IPS-11a (cell line): ENCODE measurements around the gene SPON1.
A peak's percentile ranks its signal among the peaks of the same experiment; 100 is the strongest.

Experiments used
- H3K4me3 ChIP-seq: one replicate; pipeline ENCODE4 v1.5.1; 2013; ENCODE audit warnings: low read depth, low read length, control low read depth

Gene SPON1

DNA sequence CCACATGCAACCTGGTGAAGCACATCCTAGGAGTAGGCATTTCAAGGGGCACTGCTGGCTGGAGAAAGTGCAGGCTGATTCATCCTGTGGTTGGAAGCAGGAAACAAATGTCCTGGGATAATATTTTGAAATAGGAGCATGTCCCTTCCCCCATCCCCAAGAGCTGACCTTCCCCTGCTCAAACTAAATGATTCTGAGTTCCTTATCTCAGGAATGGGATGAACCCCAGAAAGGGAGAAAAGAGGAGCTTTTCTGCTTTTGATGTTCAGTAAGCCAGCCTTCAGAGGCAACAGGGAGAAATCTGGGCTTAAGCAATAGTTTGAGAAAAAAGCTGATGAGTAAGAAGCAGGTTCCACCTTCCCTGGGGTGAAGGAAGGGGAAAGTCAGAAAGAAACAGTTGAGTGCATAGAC is 19.5 kb upstream of the SPON1 start:
- no peak overlapping the region for H3K4me3 ChIP-seq

DNA sequence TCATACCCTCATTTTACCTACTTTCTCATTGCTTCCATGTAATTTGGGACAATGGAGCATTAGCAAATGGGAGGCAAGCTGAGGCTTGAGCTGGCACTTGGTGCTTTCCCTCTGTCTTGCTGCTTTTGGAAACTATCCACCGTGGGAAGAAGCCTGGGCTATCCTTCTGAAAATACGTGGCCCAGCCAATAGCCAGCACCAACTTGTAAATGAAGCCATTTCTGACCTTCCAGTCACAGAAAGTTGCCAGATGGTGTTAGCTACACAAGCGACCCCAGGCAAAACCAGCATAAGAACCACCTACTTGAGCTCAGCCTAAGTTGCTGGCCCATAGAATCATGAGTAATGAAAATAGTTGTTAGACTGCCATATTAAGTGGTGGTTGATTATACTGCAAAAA is 18.5 kb upstream of the SPON1 start:
- no peak overlapping the region for H3K4me3 ChIP-seq

DNA sequence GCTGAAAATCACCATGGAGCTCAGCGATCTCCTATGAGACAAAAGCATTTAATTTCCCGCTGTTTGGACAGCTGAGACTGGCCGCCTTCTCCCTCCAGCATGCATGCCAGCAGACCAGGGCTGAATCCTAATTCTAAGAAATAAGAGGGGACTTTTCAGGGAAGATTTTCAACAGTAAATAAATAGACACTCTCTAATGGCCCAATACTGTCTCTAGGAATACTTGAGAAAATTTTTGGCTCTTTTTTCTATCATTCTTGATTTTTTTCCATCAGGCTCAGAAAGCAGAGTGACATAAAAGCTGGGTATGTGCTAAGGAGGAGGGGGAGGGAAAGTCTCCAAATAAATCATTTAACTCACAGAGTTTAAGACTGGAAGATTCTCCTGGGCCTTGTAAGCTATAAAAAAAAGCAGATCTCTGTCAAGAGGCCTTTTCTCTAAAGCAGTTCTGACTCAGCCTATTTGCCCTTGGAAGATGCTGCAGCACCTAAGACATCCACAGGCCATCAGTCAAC is 17.6 kb upstream of the SPON1 start:
- no peak overlapping the region for H3K4me3 ChIP-seq

DNA sequence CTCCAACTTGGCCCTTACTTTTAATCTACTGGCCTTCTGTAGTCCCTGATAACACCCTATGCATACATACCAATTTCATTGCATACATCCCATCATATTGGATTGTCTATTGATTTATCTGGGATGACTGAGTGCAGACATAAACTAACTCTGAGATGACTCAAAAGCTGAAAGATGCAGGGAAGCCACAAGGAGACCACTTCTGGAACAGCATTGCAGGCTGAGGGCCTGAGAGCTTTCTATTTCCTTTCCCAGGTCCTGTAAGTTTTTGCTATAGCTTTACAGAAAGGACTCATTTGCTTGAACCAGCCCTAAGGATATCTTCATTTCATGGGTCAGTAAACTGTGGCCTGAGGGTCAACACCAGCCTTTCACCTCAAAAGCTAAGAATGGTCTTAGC is 15.1 kb upstream of the SPON1 start:
- no peak overlapping the region for H3K4me3 ChIP-seq

DNA sequence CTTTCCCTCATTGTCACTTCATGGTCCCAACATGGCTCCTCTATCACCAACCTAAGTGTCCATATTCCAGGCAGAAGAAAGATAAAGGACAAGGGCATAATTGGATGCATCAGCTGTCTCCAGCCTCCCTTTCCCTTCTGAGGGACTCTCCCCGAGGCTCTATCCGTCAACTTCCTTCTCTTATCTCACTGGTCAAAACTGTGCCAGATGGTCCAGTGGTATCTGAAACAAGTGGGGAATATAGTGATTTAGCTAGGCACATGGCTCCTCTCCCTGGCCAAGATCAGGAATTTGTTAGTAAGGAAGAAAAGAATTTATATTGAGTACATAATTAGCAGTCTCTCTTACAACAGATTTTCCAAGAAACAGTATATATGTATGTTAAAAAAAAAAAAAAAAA is 12.6 kb upstream of the SPON1 start:
- no peak overlapping the region for H3K4me3 ChIP-seq

DNA sequence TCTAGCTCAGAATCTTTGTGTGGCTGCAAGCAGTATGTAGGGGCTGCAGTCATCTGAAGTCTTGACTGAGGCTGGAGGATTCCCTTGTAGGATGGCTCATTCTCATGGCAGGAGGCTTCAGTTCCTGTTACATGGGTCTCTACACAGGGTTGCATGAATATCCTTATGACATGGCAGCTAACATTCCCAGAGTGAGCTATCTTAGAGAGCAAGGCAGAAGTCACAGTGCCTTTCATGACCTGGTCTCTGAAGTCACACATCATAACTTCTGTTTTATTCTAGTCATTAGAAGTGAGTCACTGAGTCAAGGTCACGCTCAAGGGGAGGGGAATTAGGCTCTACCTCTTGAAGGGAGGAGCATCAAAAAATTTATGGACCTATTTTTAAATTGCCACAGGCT is 10.3 kb upstream of the SPON1 start:
- no peak overlapping the region for H3K4me3 ChIP-seq

DNA sequence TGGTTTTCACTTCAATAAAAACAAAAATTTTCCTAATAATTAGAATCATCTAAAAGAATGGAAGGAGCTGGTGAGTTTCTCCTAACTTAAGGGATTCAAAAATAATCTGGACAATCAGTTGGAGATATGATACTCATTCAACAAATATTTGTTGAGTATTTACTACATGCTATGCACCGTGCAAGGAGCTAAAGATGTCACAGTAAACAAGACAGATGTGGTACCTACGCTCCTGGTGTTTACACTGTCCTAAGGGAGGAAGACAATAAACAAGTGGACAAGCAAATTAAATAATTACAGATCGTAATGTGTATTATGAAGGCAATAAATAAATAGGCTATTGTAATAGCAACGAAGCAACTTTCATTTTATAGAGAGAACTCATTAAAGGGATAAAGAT is 9.9 kb upstream of the SPON1 start:
- H3K4me3 ChIP-seq: no peak overlapping the region

DNA sequence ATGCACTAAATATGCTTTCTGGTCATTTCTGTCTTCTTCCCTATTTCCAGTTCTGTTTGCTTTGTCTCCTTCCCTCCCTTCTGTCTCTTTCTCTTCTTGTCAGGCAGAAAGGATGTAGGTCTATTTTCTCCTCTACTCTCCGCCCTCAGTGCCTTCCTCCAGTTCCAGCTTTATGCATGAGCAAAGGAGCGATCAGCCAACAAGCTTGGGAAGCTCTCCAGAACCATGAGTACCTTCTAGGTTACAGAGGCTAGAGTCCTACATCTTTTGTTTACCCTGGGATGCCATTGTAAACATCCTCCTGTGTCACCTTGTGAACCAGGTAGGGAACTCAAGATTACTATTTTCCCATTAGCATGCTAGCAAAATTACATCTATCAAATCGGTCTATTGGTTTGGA is 7.9 kb upstream of the SPON1 start:
- H3K4me3 ChIP-seq: no peak overlapping the region

DNA sequence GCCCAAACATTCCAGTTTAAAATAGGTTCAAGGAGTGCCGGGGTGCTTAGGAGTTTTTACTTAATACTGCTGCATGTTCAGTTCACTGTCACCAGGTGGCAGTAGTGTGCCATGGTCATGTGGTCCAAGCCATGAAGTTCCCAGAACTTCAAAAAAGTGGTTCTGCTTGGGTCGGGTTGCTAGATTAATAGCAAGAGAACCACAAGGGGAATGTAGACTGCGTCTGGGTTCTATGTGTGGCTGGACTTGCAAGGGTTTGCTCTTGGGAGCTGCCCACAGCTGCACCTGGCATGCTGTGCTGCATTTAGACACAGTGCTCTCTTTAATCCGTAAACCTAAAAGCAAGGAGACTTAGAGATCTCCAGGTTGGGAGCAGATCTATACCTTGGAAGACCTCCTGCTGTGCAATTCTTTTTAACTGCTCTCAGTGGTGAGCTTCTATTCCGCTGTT is 6.5 kb upstream of the SPON1 start:
- no peak overlapping the region for H3K4me3 ChIP-seq

DNA sequence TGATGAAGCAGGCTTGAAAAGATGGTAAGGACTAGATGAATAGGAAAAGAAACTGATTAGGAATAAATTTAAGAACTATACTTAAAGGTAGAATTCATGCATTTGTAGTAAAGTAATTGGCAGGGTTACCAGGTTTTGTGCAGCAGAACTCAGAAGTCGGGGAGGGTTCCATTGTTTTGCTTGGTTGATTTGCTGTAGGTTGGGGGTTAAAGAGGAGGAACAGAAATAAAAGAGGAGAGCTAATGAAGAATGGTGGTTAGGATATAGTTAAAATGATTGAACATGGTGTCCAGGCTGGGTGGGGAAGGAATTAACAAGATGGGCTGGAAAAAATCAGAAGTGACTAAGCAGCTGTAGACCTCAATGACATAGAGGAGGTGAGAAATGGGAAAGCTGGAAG is 5.5 kb upstream of the SPON1 start:
- no peak overlapping the region for H3K4me3 ChIP-seq

DNA sequence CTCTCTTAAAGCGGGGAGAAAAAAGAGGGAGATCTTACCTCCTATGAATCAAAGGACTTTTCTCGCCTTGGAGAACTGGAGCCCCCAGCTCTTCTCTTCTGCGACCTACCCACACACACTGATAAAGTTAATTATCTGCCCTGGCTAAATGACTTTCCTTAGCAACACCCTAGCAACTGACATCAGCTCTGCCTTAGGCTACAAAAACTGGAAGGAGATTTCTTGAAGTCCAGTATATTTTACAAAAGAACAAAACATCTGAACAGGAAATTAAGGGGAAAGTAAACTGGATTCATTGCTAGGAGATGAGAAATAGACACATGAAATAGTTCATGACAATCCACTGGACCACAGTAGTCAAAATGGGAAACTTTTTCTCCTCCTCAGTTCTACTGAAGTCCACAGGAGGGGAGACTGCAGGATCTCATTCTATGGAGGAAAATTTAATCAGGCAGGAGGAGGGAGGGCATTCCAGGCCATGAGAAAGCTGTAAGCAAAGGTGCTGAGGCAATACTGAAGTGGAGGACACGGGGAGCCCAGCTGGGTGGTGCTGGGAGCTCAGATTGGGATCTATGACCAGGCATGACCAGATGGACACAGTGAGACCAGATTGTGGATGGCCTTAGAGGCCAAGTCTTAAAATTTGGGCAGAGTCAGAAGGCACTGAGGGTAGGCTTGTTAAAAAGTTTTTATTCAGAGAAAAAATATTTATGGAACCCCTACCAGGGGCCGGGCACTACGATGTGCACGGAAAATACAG is 3.7 kb upstream of the SPON1 start:
- no peak overlapping the region for H3K4me3 ChIP-seq

DNA sequence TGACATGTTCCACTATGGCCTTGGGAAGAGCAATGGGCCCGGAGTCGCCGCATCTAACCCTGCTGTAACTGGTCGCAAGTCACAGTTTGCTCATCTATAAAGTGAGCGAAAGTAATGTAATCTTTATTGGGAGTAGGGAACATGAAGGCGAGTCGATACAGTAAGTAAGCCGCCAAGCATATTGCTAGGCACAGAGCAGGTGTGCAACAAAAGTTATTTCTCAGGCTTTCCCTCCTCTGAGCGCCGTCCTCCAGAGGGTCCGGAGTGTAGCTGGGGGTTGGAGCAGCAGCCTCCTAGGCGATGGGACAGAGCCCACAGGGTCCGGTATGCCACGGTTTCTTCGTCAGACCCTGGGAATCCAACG is 343 bp upstream of the SPON1 start:
- peak overlapping the region; percentile 39 for H3K4me3 ChIP-seq

DNA sequence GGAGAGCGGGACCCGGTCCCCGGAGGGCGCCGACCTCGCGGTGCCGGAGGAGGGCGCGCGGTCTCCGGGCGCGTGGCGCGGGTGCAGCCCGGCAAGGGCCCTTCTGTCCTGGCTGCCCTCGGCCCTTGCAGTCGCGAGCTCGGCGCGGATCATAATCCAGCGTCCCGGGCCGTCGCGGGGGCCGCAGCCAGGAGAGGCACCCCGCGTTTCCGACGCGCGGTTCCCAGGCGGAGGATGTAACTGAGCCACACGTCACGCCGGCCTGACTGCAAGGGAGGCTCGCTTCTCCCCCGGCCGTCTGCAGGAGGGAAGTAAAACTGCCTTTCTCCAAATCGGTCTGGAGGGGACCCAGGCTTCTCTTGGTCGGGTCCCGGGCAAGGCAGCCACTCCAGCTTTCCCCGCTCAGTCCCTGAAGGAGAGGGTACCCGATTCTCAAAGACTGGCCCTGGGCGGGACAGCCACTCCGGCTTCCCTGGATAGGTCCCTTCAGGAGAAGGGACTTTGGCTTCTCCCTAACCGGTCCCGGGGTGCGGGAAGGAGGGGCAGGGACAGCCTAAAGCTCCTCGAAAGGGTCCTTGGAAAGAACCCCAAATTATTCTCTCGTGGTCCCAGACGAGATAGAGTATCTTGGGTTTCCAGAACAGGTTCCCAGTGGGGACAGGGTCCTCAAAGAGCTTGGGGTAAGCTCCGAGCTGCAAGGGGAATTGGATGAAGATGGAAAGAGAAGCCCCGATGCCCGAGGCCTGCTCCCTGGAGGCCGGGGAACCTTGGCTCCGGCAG is 836 bp downstream of the SPON1 start:
- H3K4me3 ChIP-seq: peak overlapping the region; percentile 39

DNA sequence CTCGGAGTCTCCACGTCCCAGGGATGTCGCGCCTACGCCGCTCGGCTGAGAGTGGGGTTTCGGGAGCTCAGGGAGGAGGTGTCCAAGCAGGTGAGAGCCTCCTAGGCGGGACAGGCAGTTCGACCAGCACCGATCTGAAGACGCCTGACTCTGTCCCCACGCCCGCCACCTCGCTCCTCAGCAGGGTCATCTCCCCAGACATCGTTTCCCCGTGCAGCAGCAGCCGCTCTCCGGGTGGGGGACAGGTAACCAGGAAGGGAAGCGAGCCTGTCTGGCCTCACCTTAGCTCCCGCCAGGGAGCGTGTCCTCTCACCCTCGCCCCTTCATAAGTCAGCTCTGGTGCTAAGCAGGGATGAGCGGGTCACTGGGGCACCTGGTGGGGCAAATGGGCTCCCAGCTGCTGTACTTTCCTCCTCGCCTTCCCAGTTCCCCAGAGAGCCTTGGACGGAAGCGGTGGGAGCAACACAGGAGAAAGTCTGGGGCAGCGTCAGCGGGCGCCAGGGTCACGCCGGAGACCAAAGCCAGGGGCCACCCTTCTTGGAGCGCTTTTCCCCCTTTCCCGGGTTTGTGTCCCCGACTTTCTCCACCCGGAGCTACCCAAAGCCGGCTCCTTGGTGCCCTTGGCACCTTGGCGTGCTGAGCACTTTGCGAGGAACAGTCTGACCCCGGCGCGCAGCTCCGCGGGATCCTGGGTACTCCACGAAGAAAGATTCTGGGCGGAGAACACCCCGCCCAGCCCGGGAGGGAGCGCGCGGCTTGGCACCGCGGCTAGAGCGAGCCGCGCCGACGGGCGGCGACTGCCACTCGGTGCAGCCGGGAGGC is 1.6 kb downstream of the SPON1 start:
- H3K4me3 ChIP-seq: peak overlapping the region; percentile 27

DNA sequence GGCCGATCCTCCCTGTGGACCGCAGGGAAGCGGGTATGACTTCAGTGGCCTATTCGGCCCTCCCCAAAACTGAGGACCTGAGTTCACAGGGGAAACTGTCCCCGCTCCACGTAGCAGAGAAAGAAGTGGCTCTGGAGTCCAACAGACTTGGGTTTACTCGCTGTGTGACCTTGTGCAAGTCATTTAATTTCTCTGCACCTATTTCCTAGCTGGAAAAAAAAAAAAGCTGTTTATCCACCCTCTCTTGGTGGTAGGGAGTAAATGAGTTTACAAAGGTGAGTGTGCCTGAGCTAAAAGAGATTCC is 2.2 kb downstream of the SPON1 start:
- H3K4me3 ChIP-seq: no peak overlapping the region

DNA sequence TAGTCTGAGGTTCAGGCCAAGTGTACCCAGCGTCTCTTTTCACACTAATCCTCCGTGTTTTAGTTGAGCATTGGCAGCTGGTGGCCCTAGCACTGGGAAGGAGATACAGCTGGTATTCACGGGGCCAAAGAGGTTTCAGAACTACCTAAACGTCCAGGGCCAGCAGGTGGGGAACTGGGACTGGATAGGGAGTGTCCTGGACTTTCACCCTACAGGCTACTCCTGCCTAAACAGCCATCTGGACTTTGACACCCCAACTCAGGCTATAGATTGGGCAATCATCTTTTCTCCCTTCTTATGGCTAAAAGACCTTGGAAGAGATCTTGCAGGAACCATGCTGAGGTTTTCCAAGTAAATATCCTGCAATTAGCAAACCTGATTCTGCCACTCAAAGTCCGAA is 2.8 kb downstream of the SPON1 start:
- H3K4me3 ChIP-seq: no peak overlapping the region

DNA sequence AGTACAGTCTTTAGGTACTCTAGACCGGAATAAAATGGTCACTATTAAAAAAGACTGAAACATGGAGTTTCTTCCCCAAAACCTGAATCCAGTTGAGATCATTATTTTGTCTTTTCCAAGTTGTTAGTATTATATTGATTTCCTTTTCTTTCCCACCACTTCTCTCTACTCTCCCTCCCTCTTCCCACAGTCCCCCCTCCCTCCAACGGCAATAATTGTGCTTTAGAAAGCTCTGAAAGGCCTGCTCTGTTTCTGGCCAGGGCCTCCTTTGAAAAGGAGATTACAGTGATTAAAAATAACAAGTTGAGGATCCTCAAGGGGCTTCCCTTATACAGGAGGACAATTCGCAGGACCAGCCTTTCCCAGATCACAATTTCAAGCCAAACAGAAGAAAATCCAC is 3.5 kb downstream of the SPON1 start:
- no peak overlapping the region for H3K4me3 ChIP-seq

DNA sequence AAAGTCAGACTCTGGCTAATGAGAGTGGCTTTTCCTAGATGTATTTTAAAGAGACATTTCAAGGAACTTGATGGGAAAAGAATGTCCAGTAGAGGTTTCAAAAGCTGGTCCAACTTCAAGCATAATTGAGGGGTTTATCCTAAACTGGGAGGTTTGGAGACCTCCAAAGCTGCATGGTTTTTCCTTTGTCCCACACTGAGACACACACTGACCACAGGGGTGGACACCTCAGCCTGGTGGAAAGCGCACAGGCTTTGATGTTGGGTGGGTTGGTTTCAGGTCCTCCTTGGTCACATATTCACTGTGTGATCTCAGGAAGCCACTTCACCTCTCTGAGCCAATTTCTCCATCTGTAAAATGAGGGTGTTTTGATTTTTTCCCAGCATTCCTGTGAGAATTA is 4.0 kb downstream of the SPON1 start:
- no peak overlapping the region for H3K4me3 ChIP-seq

DNA sequence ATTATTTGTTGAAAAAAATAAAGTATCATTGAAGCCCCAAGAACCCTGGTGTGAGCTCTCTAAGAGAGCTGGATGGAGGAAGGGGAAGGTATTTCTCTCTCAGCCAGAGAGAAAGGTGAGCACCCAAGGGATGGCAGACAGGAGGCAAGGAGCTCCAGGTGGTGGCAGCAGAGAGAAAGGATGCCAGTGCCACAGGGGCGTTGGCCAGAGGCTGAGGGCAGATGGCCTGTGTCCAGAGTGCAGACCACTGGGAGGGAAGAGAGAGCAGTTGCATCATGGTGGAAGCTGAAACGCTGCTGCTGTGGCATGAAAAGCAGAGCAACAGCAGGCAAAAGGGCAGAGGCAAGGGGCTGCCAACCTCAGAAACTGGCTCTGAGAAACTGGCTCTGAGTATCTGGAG is 8.5 kb downstream of the SPON1 start:
- H3K4me3 ChIP-seq: no peak overlapping the region

DNA sequence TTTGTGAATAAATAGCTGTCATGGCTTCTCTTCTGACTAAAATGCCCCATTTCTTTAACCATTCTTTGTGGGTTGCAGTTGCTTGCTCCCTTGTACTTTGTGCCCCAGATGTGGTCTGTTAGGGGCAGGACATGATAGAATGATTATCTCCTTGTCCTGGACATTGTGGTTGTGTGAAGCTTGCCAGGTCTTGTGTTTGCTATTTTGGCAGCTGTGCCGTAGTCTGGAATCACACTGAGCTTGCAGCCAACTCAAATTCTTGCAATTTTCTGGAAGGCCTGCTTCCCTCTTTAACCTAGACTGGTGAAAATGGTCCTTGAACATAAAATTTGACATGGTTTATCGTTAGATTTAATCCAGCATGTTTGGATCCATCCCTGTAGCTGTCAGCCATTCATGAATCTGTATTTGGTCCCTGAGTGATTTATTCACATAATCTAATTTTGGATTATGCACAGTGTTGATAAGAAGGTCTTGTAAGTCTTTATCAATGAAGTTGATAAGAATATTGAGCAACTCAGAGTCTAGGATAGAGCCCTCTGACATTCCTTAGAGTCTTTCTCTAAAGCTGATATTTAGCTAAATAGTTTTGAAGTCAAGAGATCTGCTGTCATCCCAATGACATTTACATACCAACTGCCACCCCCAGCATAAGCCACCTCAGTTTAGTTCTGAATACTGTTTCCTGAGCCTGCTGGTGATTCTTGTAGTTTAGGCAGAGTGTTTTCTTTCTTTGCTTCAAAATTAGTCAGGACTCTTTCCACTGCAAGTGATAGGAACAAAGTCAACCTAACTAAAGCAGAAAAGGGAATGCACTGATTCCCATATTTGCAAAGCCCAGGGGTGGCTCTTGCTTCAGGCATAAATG is 9.8 kb downstream of the SPON1 start:
- no peak overlapping the region for H3K4me3 ChIP-seq

DNA sequence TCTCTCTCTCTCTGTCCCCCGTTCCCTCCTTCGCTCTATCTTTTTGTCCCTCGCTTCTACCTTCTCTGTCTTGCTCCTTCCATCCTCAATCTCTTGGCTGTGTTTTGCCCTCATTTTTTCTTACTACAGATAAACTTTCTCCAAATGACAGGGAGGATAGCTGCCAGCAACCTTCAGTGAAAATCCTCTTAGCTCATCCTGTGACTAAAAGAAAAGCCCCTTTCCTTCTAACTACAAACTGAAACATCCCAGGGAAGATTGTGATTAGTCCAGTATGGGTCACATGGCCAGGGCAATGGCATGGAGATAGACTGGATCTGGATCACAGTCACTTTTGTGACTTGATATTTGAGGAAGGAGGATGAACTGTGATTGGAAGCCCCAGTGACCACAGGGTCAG is 10.4 kb downstream of the SPON1 start:
- no peak overlapping the region for H3K4me3 ChIP-seq
